Vagina (tissue), 2 donors: ENCODE data around the gene PRKAG2. TPM values are rescaled to one million over a fixed set of nuclear protein-coding genes. Genes with fewer than 3 reads are reported as not detected.

Source experiments
- DNase-seq, 2 donors: peaks; one replicate each; pipeline ENCODE4 v3.0.0-alpha.2; 2017; ENCODE audit errors: extremely low spot score in 2 of 2
- H3K27ac ChIP-seq: fragments of 200-600 bp; sonication (generic); one replicate; pipeline ENCODE4 v1.5.1; 2019
- H3K27me3 ChIP-seq: fragments of 200-600 bp; sonication (generic); one replicate; pipeline ENCODE4 v1.5.1; 2019
- H3K36me3 ChIP-seq, 2 donors: fragments of 200-600 bp; sonication (generic); one replicate each; pipeline ENCODE4 v1.5.1; 2017 to 2019
- H3K4me1 ChIP-seq: fragments of 200-600 bp; sonication (generic); one replicate; pipeline ENCODE4 v1.5.1; 2019
- H3K4me3 ChIP-seq, 2 donors: fragments of 200-600 bp; sonication (generic); 1 replicate in 1 of 2; 2 replicates in 1 of 2; pipeline ENCODE4 v1.5.1; 2016 to 2019
- H3K9me3 ChIP-seq: fragments of 200-600 bp; sonication (generic); one replicate; pipeline ENCODE4 v1.5.1; 2019
- POLR2A ChIP-seq, 2 donors: fragments of 450-650 bp; IDR thresholded peaks; one replicate each; pipeline ENCODE4 v1.6.1; 2017; ENCODE audit warnings: antibody characterized with exemption in 2 of 2, mild to moderate bottlenecking in 2 of 2, moderate library complexity in 2 of 2
- POLR2AphosphoS5 ChIP-seq, 2 donors: sonication (generic); formaldehyde crosslinking; IDR thresholded peaks; one replicate each; pipeline ENCODE4 v1.9.0; 2017; ENCODE audit warnings: antibody characterized with exemption in 2 of 2, mild to moderate bottlenecking in 2 of 2, low read depth in 1 of 2; ENCODE audit not compliant: insufficient read depth in 1 of 2
- intact Hi-C: fragments of 100-400 bp; cut with DNase I; formaldehyde crosslinking; loops from one replicate; pipeline ENCODE4 v1.15.1; 2023
- total RNA-seq: library from RNA; depleted of rRNA; stranded (reverse); fragments of >200 nt; gene quantifications from one replicate; pipeline ENCODE4 v1.2.3, GENCODE V29; 2016
- TF ChIP-seq, protein P1 (sequence below), 3 experiments: fragments of 450-650 bp in 2 of 3; fragments of 200-600 bp in 1 of 3; sonication (generic) in 1 of 3; IDR thresholded peaks; one replicate each; pipeline ENCODE4 v1.5.1; 2017 to 2019; ENCODE audit warnings: antibody characterized with exemption in 3 of 3, mild to moderate bottlenecking in 2 of 3, moderate library complexity in 2 of 3

PRKAG2 gene
- total RNA-seq, 1 donor from 2014 or later: 25.0 TPM

GRCh38 chr7:151615784-151616183, 261.1 kb downstream of the PRKAG2 start:
- no peak for DNase-seq
- H3K27ac ChIP-seq: no peak overlapping the region

DNA sequence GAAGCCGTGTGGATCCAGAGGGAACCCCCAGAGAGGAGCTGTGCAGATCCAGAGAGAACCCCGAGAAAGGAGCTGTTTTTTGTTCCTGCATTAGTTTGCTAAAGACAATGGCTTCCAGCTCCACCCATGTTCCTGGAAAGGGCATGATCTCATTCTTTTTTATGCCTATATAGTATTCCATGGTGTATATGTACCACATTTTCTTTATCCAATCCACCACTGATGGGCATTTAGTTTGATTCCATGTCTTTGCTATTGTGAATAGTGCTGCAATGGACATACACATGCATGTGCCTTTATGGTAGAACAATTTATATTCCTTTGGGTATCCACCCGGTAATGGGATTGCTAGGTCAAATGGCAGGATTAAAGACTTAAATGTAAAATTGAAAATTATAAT, 261.9 kb downstream of the PRKAG2 start:
- DNase-seq: no peak
- no peak overlapping the region for H3K27ac ChIP-seq
- no peaks in the 10 kb centered on the region for H3K9me3 ChIP-seq
- intact Hi-C loops: no loop called here
- TF ChIP-seq, protein P1, sequence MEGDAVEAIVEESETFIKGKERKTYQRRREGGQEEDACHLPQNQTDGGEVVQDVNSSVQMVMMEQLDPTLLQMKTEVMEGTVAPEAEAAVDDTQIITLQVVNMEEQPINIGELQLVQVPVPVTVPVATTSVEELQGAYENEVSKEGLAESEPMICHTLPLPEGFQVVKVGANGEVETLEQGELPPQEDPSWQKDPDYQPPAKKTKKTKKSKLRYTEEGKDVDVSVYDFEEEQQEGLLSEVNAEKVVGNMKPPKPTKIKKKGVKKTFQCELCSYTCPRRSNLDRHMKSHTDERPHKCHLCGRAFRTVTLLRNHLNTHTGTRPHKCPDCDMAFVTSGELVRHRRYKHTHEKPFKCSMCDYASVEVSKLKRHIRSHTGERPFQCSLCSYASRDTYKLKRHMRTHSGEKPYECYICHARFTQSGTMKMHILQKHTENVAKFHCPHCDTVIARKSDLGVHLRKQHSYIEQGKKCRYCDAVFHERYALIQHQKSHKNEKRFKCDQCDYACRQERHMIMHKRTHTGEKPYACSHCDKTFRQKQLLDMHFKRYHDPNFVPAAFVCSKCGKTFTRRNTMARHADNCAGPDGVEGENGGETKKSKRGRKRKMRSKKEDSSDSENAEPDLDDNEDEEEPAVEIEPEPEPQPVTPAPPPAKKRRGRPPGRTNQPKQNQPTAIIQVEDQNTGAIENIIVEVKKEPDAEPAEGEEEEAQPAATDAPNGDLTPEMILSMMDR (IDR thresholded peaks at IDR 0.05): no peak
- no peak for TF ChIP-seq POLR2AphosphoS5 (IDR thresholded peaks at IDR 0.05; ENCODE audit: insufficient read depth in 1 of 2, low read depth in 1 of 2)
- TF ChIP-seq POLR2A (IDR thresholded peaks at IDR 0.05): no peak
- no peak overlapping the region for H3K4me3 ChIP-seq
- no peaks in the 10 kb centered on the region for H3K36me3 ChIP-seq
- no peaks in the 10 kb centered on the region for H3K27me3 ChIP-seq
- no peaks in the 10 kb centered on the region for H3K4me1 ChIP-seq

More at GRCh38 chr7:151615784-151616183, 261.1 kb downstream of the PRKAG2 start:
- intact Hi-C loops: no loop called here
- H3K4me1 ChIP-seq: no peaks in the 10 kb centered on the region
- no peaks in the 10 kb centered on the region for H3K27me3 ChIP-seq
- H3K36me3 ChIP-seq: no peaks in the 10 kb centered on the region
- no peak overlapping the region for H3K4me3 ChIP-seq
- H3K9me3 ChIP-seq: no peaks in the 10 kb centered on the region
- TF ChIP-seq, protein P1 (IDR thresholded peaks at IDR 0.05): no peak
- TF ChIP-seq POLR2AphosphoS5 (IDR thresholded peaks at IDR 0.05; ENCODE audit: insufficient read depth in 1 of 2, low read depth in 1 of 2): no peak
- no peak for TF ChIP-seq POLR2A (IDR thresholded peaks at IDR 0.05)

- Histone ChIP-seq H3K9me3 (no peaks in the 10 kb centered on the region), H3K27ac (no peak overlapping the region), H3K4me3 (no peak overlapping the region), H3K4me1 (no peaks in the 10 kb centered on the region), H3K27me3 (no peaks in the 10 kb centered on the region), H3K36me3 (no peaks in the 10 kb centered on the region)
- intact Hi-C loops: no loop called here
- TF ChIP-seq, protein P1 (IDR thresholded peaks at IDR 0.05): no peak
- no peak for TF ChIP-seq POLR2A (IDR thresholded peaks at IDR 0.05)
- no peak for DNase-seq
Measured at GRCh38 chr7:151614019-151614418, 262.9 kb downstream of the PRKAG2 start.

GRCh38 chr7:151611878-151612277, 265.0 kb downstream of the PRKAG2 start:
- Histone ChIP-seq H3K27ac (no peak overlapping the region), H3K27me3 (no peaks in the 10 kb centered on the region), H3K36me3 (no peaks in the 10 kb centered on the region), H3K9me3 (no peaks in the 10 kb centered on the region), H3K4me3 (no peak overlapping the region), H3K4me1 (peaks cover 9% of the 10 kb centered on the region)
- intact Hi-C loops: no loop called here
- no peak for DNase-seq
- no peak for TF ChIP-seq POLR2AphosphoS5 (IDR thresholded peaks at IDR 0.05; ENCODE audit: insufficient read depth in 1 of 2, low read depth in 1 of 2)
- TF ChIP-seq, protein P1 (IDR thresholded peaks at IDR 0.05): no peak
- TF ChIP-seq POLR2A (IDR thresholded peaks at IDR 0.05): no peak

DNA sequence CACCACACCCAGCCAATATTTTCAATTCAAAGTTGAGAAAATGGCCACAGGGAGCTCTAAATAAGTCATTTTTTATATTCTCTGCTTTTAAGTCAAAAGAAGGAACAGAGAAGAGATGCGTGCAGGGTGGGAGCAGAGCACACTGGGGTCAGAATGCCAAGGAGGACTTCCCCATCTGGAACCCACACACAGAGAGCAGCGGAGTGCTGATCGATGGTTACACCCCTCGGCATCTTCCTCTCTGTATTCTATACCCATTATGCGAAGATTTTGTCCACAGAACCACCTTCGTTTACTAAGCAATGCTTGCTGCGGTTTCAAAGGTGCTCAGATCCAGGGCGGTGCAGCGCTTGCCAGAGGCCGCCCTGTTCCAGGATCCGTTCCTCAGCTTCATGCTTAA, 265.9 kb downstream of the PRKAG2 start:
- no peak for TF ChIP-seq POLR2A (IDR thresholded peaks at IDR 0.05)
- TF ChIP-seq, protein P1 (IDR thresholded peaks at IDR 0.05): no peak
- TF ChIP-seq POLR2AphosphoS5 (IDR thresholded peaks at IDR 0.05; ENCODE audit: insufficient read depth in 1 of 2, low read depth in 1 of 2): no peak
- DNase-seq: no peak
- no peak overlapping the region for H3K27ac ChIP-seq
- no peaks in the 10 kb centered on the region for H3K36me3 ChIP-seq
- no peak overlapping the region for H3K4me3 ChIP-seq
- no peaks in the 10 kb centered on the region for H3K9me3 ChIP-seq
- intact Hi-C loops: no loop called here
- H3K27me3 ChIP-seq: no peaks in the 10 kb centered on the region
- peaks cover 9% of the 10 kb centered on the region for H3K4me1 ChIP-seq
